ENCODE measurements around the gene NUDT13. TPM values are rescaled to one million over a fixed set of nuclear protein-coding genes. Genes with fewer than 3 reads are reported as not detected.

Gene NUDT13
- total RNA-seq, 1 donor from 2014 or later, result 1.7 TPM

DNA sequence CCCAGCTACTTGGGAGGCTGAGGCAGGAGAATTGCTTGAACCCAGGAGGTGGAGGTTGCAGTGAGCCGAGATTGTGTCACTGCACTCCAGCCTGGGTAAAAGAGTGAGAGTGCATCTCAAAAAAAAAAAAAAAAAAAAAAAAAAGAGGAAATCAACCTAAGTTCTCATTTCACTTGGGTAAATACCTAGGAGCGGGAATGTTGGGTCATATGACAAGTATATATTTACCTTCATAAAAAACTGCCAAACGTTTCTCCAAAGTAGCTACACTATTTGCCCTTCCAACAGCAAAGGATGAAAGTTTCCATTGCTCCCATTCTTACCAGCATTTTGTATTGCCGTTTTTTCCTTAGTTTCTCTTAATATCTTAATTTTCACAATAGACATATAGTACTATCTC is 23.4 kb upstream of the NUDT13 start:
- Mint-ChIP-seq H3K36me3 (ENCODE audit: low read depth) (no peaks in the 10 kb centered on the region), H3K4me3 (ENCODE audit: unreplicated experiment) (no peak overlapping the region), H3K27me3 (ENCODE audit: low read depth) (no peaks in the 10 kb centered on the region), H3K4me1 (ENCODE audit: low read depth) (peaks cover 60% of the 10 kb centered on the region), H3K27ac (ENCODE audit: unreplicated experiment) (no peak overlapping the region), H3K9me3 (ENCODE audit: low read depth) (no peaks in the 10 kb centered on the region)
- DNase-seq (ENCODE audit: low spot score), result no peak
- TF ChIP-seq, protein P1, sequence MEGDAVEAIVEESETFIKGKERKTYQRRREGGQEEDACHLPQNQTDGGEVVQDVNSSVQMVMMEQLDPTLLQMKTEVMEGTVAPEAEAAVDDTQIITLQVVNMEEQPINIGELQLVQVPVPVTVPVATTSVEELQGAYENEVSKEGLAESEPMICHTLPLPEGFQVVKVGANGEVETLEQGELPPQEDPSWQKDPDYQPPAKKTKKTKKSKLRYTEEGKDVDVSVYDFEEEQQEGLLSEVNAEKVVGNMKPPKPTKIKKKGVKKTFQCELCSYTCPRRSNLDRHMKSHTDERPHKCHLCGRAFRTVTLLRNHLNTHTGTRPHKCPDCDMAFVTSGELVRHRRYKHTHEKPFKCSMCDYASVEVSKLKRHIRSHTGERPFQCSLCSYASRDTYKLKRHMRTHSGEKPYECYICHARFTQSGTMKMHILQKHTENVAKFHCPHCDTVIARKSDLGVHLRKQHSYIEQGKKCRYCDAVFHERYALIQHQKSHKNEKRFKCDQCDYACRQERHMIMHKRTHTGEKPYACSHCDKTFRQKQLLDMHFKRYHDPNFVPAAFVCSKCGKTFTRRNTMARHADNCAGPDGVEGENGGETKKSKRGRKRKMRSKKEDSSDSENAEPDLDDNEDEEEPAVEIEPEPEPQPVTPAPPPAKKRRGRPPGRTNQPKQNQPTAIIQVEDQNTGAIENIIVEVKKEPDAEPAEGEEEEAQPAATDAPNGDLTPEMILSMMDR (IDR thresholded peaks at IDR 0.05), result no peak

DNA sequence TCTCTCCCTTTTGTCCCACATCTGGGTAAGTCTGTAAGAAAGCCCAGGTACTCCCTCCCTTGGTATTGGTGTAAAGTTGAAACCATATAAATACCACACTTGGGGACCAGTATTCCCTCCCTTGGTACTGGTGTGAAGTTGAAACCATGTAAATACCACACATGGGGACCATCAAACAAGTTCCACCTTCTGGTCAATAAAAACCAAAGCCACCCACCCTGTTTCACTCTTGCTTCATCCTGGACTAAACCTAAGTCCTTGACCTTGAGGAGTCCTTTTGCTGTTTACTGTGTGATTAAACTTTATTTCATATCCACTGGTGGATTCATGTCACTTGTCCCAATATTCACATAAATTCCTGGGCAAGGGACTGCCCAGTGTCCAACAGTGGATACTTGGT is 22.0 kb upstream of the NUDT13 start:
- peaks cover 57% of the 10 kb centered on the region for H3K4me1 Mint-ChIP-seq (ENCODE audit: low read depth)
- H3K27ac Mint-ChIP-seq (ENCODE audit: unreplicated experiment), result peak overlapping the region; percentile 87
- H3K9me3 Mint-ChIP-seq (ENCODE audit: low read depth), result no peaks in the 10 kb centered on the region
- TF ChIP-seq, protein P1 (IDR thresholded peaks at IDR 0.05), result no peak
- no peaks in the 10 kb centered on the region for H3K36me3 Mint-ChIP-seq (ENCODE audit: low read depth)
- DNase-seq (ENCODE audit: low spot score), result no peak
- no peak overlapping the region for H3K4me3 Mint-ChIP-seq (ENCODE audit: unreplicated experiment)
- no peaks in the 10 kb centered on the region for H3K27me3 Mint-ChIP-seq (ENCODE audit: low read depth)

DNA sequence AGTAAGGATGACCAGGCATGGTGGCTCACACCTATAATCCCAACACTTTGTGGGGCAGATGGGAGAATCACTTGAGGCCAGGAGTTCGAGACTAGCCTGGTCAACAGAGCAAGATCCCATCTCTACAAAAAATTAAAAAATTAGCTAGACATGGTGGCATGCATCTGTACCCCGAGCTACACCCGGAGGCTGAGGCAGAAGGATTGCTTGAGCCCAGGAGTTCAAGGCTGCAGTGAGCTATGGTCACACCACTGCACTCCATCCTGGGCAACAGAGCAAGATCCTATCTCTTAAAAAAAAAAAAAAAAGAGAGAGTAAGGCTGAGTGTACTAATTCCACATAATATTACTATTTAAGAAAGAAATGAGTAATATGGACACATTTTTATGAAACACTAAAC is 17.4 kb upstream of the NUDT13 start:
- Mint-ChIP-seq H3K27me3 (ENCODE audit: low read depth) (no peaks in the 10 kb centered on the region), H3K36me3 (ENCODE audit: low read depth) (no peaks in the 10 kb centered on the region), H3K27ac (ENCODE audit: unreplicated experiment) (peak overlapping the region; percentile 68), H3K9me3 (ENCODE audit: low read depth) (no peaks in the 10 kb centered on the region), H3K4me1 (ENCODE audit: low read depth) (peaks cover 56% of the 10 kb centered on the region), H3K4me3 (ENCODE audit: unreplicated experiment) (peak overlapping the region; percentile 28)
- no peak for DNase-seq (ENCODE audit: low spot score)
- TF ChIP-seq, protein P1 (IDR thresholded peaks at IDR 0.05), result no peak

DNA sequence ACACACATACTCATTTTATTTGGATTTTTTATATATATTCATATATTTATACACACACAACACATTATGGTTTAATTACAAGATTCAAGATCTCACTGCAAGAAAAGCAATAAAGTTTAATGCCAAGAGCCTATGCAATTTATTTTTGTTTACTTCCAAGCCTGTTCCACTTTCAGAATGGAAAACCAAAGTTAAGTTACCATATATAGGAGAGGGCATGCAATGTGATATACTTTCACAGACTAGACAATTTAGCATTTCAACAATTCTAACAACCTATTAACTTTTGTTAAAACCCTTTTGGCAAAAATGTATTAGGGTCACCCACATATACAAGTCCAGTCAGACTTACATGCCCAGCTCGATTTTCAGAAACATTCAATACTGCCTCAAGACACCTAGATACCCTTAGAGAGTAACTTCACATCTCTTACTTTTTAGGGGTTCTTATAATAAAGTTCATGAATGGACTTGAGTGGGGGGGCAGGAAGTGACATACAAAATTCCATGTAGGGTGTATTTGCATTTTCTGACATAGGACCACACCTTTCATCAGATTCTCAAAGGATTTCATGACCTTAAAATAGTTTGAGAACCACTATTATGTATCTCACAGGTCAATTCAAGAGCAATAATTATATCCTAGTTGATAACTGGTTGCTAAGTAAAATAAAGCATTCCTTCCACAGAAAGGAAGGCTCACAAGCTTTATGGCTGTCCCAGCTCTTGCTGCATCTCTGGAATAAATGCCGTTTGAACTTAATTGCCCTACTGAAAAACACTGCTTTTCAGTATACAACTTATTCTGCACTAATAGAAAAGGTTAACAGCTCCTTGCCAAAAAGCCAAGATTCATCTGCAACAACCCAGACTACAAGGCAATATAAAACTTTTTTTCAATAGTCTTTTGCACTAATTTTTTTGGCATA is 16.1 kb upstream of the NUDT13 start:
- Mint-ChIP-seq H3K9me3 (ENCODE audit: low read depth) (no peaks in the 10 kb centered on the region), H3K27me3 (ENCODE audit: low read depth) (no peaks in the 10 kb centered on the region), H3K36me3 (ENCODE audit: low read depth) (no peaks in the 10 kb centered on the region), H3K4me3 (ENCODE audit: unreplicated experiment) (peak overlapping the region; percentile 95), H3K27ac (ENCODE audit: unreplicated experiment) (peak overlapping the region; percentile 98), H3K4me1 (ENCODE audit: low read depth) (peaks cover 43% of the 10 kb centered on the region)
- TF ChIP-seq, protein P1 (IDR thresholded peaks at IDR 0.05), result no peak
- DNase-seq (ENCODE audit: low spot score), result no peak

DNA sequence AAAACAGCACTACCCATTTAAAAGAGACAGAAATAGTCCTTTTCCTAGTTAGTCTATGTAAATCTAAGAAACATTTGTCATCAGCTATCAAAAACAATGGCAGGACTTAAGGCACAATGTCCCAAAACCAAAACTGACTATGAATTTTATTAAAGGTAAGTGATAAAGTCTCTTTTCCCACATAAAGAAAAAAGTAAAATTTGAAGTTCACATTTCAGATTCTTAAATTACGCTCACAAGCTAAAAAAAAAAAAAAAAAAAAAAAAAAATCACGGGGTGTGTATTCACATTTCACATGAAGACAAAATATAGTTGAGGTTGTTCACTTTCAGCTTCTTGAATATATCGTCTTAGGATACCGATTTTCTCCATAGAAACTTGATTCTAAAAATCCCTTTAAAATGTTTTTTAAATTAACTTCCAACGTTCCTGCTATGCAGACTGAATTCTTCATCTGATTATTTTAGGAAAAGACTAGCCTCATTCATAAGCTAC is 15.2 kb upstream of the NUDT13 start:
- no peaks in the 10 kb centered on the region for H3K9me3 Mint-ChIP-seq (ENCODE audit: low read depth)
- DNase-seq (ENCODE audit: low spot score), result no peak
- no peaks in the 10 kb centered on the region for H3K27me3 Mint-ChIP-seq (ENCODE audit: low read depth)
- peak overlapping the region; percentile 95 for H3K4me3 Mint-ChIP-seq (ENCODE audit: unreplicated experiment)
- TF ChIP-seq, protein P1 (IDR thresholded peaks at IDR 0.05), result no peak
- no peaks in the 10 kb centered on the region for H3K36me3 Mint-ChIP-seq (ENCODE audit: low read depth)
- H3K27ac Mint-ChIP-seq (ENCODE audit: unreplicated experiment), result peak overlapping the region; percentile 98
- peaks cover 41% of the 10 kb centered on the region for H3K4me1 Mint-ChIP-seq (ENCODE audit: low read depth)

All from chondrocyte (in vitro differentiated cells).